ENCODE results near the gene CTRB2.
"Not testable (repeated sequence)": the region's sequence is repeated elsewhere in the genome, so short reads cannot be mapped to it uniquely, and the experiment has no call there.

The CTRB2 gene

DNA sequence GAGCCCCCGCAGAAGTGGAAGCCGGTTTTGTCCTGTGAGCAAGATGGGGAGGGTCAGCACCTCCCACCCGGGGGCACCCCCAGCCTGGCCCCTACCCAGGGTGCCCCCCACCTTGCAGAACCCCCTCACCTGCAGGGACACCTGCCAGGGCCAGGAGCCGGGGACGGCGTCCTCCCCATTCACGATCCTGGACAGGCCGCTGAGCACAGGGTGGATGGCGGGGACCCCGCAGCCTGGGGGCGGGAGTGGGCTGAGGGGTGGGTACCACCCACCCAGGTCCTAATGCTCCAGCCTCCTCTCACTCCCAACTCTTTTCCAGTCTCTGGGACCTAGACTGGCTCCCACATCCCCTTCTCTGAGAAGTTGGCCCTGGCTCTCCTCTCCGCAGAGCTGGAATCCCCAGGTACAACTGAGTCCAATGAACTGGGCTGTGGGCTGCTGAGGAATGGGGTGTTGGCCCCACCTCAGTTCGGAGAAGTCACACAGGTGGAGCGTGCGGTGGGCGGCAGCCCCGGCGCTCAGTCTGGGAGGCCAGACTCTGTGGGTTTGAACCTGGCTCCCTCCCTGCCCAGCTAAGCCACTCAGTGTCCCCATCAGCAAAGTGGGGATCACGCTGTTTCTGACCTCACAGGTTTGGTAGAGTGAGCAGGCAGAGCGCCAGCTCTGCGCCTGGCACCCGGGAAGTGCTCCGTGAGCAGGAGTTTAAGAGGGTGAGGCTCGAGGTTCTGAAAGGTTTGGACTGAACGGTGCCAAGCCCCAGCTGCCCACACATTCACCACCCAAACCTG, 806 bp downstream of the CTRB2 start:
- not testable (repeated sequence) for DNase-seq (ENCODE audit: low read depth in 2 of 2)

DNA sequence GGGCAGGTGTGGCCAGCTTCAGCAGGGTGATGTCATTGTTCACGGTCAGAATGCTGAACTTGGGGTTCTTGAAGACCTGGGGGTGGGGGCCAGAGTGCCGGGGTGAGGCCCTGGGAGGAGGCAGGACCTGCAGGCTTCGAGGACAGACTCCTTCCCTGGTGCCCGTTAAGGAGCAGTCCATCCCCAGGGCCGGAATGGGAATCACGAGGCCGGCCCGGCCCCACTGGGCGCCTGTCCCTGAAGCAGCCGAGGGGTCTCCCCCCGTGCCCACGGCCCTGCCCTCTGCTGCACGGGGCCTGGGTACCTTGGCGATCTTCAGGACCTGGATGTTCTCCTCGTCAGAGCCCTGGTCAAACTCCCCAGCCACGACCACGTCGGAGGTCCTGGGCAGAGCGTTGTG, 1.5 kb downstream of the CTRB2 start:
- DNase-seq (ENCODE audit: low read depth in 2 of 2) = not testable (repeated sequence)

- not testable (repeated sequence) for DNase-seq (ENCODE audit: low read depth in 2 of 2)
These were observed 2.1 kb downstream of the CTRB2 start for GRCh38 chr16:75204905-75205304.

DNA sequence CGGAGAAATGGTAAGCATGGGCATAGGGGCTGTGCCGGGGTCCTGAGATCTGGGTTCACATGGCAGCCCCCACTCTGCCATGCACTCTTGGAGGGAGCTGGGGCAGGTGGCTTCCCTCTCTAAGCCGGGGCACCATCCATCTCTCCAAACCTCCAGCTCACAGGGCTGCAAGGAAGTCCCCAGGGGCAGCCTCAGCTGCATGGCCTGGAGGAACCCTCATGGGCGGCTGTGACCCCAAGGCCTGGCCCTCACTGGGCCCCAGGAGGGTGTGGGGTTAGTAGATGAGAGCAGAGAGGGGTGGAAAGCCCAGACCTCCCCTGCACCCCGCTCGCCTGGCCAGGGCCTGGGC, 2.6 kb downstream of the CTRB2 start:
- DNase-seq (ENCODE audit: low read depth in 2 of 2) = no peak

GRCh38 chr16:75203667-75204409, 3.1 kb downstream of the CTRB2 start:
- no peak for DNase-seq (ENCODE audit: low read depth in 2 of 2)

DNA sequence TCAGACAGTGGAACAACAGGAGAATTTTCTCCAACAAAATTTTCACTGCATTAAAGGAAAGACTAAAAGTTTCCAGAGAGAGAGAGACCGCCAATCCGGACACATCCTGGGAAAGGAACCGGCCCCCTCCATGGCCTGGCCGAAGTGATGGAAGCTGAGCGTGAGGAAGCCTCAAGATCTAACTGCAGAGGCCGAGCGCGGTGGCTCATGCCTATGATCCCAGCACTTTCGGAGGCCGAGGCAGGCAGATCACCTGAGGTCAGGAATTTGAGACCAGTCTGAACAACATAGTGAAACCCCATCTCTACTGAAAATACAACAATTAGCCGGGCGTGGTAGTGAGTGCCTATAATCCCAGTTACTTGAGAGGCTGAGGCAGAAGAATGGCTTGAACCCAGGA, 3.9 kb downstream of the CTRB2 start:
- no peak for DNase-seq (ENCODE audit: low read depth in 2 of 2)

GRCh38 chr16:75202069-75202590, 4.8 kb downstream of the CTRB2 start:
- no peak for DNase-seq (ENCODE audit: low read depth in 2 of 2)

DNA sequence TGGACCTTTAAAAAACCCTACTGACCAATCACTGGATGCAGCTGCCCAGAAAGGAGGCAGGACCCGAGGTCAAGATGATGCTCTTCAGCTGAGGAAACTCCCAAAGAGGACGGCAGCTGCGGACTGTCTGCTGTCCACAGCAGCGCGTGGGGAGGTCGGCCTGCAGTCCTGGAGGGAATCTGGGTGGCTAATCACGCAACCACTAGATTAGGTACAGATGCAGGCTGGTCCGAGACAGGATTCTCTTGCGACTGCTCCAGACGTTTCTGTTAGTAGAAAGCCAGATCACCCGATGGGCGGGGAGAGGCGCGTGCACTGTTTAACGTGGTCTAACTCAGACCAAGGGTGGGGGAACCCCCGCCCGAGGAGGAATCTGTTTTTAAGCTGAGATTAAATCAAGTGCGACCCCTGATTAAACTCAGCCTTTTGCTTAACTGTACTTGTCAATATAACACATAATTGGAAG, 8.8 kb downstream of the CTRB2 start:
- DNase-seq (ENCODE audit: low read depth in 2 of 2) = no peak

GRCh38 chr16:75197522-75198134, 9.3 kb downstream of the CTRB2 start:
- no peak for DNase-seq (ENCODE audit: low read depth in 2 of 2)

GRCh38 chr16:75196836-75197235, 10.1 kb downstream of the CTRB2 start:
- DNase-seq (ENCODE audit: low read depth in 2 of 2) = no peak

GRCh38 chr16:75195811-75196790, 10.9 kb downstream of the CTRB2 start:
- no peak for DNase-seq (ENCODE audit: low read depth in 2 of 2)

DNA sequence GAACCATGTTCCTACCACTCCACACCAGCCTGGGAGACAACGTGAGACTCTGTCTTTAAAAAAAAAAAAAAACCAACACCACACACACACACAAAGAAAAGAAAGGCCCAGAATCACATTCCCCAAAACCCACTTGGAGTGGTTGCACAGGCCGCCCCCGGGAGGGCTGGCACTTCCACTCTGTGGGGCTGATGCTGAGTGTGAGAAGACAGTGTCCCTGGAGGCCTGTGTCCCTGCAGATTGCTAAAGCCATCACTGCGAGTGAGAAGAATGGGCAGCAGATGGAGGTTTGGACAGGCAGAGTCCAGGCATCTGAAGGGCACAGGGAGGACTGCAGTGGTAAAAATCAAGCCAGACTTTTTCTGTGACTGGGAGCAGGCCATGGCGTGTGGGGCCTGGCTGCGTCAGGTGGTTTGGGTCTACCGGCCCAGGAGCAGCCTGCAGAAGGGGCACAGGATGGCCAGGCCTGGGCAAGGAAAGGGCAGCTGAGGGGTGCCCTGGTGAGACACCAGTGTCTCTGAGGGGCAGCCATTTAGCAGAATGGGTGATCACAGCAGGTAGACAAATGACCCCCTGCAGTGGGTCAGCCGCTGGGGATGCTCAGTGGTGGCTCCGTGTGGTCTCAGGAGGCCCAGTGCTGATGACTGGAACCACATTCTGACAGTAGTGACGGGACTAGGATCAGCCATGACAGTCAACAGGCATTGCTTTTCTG, 13.1 kb downstream of the CTRB2 start:
- no peak for DNase-seq (ENCODE audit: low read depth in 2 of 2)

GRCh38 chr16:75193265-75193650, 13.7 kb downstream of the CTRB2 start:
- DNase-seq (ENCODE audit: low read depth in 2 of 2) = no peak

DNA sequence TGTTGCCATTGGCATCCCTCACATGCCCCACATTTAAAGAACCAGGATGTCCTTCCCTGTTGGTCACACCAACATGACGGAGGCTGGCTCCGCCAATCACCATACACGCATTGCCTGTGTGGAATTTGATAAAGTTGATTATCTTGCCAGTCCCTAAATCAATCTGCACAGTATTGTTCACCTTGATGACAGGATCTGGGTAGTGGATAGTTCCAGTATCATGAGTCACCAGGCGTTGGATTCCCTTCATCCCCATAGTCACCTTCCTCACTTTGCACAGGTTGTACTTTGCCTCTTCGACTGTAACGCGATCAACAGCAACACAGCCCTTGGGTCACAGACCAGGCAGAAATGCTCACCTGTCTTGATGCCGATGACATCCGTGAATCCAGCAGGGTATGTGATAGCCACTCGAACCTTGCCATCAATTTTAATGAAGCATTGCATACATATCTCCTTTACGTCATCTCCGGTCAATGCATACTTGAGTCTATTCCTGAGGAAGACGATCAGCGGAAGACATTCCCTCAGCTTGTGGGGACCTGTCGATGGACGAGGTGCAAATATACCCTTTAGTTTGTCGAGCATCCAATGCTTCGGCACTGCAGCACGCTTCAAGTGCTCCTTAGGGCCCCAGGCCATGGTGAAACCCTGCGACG, 14.2 kb downstream of the CTRB2 start:
- DNase-seq (ENCODE audit: low read depth in 2 of 2) = no peak

DNA sequence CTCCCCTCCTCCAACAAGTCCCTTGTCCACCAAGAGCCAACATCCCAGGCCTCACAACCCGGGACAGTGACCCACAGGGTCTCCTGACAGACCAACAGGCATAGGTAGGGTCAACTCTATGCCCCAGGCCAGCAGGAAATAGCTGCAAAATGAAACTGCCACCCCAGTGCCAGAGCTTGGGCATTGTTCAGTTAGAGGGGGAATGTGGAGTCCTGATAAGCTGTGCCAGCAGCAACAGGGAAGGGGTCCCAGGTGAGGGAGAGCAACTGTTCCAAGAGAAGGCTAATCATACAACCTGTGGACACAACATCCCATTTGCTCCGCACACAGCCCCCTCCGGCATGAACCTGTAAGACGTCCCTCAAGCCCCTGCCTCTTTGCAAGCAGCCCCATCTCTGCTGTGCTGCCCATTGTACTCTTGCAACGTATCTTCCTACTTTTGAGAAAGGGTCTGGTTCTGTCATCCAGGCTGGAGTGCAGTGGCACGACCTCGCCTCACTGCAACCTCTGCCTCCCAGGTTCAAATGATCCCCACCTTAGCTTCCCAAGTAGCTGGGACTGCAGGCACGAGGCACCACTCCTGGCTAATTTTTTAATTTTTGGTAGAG, 17.2 kb downstream of the CTRB2 start:
- DNase-seq (ENCODE audit: low read depth in 2 of 2) = no peak

GRCh38 chr16:75188832-75189477, 18.0 kb downstream of the CTRB2 start:
- no peak for DNase-seq (ENCODE audit: low read depth in 2 of 2)

GRCh38 chr16:75181630-75182029, 25.3 kb downstream of the CTRB2 start:
- DNase-seq (ENCODE audit: low read depth in 2 of 2) = no peak

GRCh38 chr16:75179208-75179607, 27.8 kb downstream of the CTRB2 start:
- no peak for DNase-seq (ENCODE audit: low read depth in 2 of 2)

DNA sequence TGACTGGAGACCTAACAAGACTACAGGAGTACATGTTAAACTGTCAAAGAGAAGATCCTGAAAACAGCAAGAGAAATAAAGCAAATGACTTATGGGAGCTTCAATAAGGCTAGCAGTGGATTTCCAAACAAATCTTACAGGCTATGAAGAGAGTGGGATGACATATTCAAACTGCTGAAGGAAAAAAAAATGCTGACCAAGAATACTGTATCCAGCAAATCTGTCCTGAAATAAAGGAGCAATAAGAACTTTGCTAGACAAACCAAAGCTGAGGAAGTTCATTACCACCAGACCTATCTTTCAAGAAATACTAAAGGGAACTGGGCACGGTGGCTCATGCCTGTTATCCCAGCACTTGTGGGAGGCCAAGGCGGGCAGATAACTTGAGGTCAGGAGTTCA, 30.0 kb downstream of the CTRB2 start:
- no peak for DNase-seq (ENCODE audit: low read depth in 2 of 2)

Data from stimulated activated CD4-positive, alpha-beta T cell treated with anti-CD3 and anti-CD28 coated beads, Interleukin-15, amount 100 ng/mL, for 48 hours (primary cell).